ENCODE results near the gene GAGE12J. TPM values are rescaled to one million over a fixed set of nuclear protein-coding genes. Genes with fewer than 3 reads are reported as not detected.
"Not testable (repeated sequence)": the region's sequence is repeated elsewhere in the genome, so short reads cannot be mapped to it uniquely, and the experiment has no call there.

Gene GAGE12J, protein sequence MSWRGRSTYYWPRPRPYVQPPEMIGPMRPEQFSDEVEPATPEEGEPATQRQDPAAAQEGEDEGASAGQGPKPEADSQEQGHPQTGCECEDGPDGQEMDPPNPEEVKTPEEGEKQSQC
- not detected for total RNA-seq

DNA sequence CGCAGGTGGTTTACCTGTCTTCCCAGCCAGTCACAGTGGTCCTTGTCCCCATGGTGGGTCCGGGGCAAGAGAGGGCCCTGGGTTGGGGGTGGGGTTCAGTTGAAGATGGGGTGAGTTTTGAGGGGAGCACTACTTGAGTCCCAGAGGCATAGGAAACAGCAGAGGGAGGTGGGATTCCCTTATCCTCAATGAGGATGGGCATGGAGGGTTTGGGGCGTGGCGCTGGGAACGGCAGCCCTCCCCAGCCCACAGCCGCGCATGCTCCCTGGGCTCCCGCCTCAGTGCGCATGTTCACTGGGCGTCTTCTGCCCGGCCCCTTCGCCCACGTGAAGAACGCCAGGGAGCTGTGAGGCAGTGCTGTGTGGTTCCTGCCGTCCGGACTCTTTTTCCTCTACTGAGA is at the start of gene GAGE12J:
TSS of gene GAGE12J (plus strand) at position 301 of the 400 bp plus-strand sequence. CDS start 1,157 bp downstream, outside the sequence.
- intact Hi-C loops (cut with DNase I); H3K27ac ChIP-seq; DNase-seq; H3K9me3 ChIP-seq; H3K9ac ChIP-seq (ENCODE audit: low read depth in 2 of 2, low read length in 2 of 2); H3K36me3 ChIP-seq; H3K4me1 ChIP-seq; H3K4me3 ChIP-seq; H3K27me3 ChIP-seq: not testable (repeated sequence)

GRCh38 chrX:49272421-49272820 is 49.4 kb upstream of the GAGE12J start:
- peaks cover 3% of the 10 kb centered on the region for H3K4me1 ChIP-seq
- DNase-seq, result no peak

DNA sequence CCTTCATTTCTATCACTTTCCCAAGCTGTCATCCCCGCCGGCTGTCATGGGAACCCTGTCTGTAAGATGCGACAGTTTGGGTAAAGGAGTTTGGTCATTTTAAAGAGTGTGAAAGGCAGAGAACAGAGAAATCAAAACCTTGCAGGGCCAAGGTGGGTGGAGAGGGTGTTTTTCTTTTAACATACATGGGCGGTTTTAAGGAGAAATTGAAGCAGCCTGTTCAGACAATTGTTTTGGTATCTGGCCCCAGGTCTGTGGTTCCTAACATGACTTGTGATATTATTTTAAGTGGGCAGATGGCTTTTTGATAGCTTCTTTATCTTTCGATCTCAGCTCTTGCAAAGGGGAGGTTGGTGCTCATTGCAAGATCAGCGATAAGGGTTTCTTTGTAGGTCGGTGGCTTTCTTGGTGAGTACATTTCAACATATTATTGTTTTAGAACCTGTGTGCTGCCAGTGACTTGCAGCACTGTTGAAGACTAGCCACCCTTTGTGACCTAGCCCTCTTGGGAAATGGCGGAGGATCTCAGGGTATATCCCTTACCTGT is 48.6 kb upstream of the GAGE12J start:
- H3K4me3 ChIP-seq, result no peak overlapping the region
- H3K9me3 ChIP-seq, result no peaks in the 10 kb centered on the region
- no peaks in the 10 kb centered on the region for H3K36me3 ChIP-seq
- DNase-seq, result no peak
- H3K9ac ChIP-seq (ENCODE audit: low read depth in 2 of 2, low read length in 2 of 2), result no peak overlapping the region
- peaks cover 3% of the 10 kb centered on the region for H3K4me1 ChIP-seq
- no peak overlapping the region for H3K27ac ChIP-seq
- no peaks in the 10 kb centered on the region for H3K27me3 ChIP-seq
- TF ChIP-seq, protein P1, sequence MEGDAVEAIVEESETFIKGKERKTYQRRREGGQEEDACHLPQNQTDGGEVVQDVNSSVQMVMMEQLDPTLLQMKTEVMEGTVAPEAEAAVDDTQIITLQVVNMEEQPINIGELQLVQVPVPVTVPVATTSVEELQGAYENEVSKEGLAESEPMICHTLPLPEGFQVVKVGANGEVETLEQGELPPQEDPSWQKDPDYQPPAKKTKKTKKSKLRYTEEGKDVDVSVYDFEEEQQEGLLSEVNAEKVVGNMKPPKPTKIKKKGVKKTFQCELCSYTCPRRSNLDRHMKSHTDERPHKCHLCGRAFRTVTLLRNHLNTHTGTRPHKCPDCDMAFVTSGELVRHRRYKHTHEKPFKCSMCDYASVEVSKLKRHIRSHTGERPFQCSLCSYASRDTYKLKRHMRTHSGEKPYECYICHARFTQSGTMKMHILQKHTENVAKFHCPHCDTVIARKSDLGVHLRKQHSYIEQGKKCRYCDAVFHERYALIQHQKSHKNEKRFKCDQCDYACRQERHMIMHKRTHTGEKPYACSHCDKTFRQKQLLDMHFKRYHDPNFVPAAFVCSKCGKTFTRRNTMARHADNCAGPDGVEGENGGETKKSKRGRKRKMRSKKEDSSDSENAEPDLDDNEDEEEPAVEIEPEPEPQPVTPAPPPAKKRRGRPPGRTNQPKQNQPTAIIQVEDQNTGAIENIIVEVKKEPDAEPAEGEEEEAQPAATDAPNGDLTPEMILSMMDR (IDR thresholded peaks at IDR 0.05), result no peak
- intact Hi-C loops (cut with DNase I), result no loop called here

More at GRCh38 chrX:49272421-49272820, 49.4 kb upstream of the GAGE12J start:
- intact Hi-C loops (cut with DNase I), result no loop called here
- H3K27me3 ChIP-seq, result no peaks in the 10 kb centered on the region
- no peak overlapping the region for H3K9ac ChIP-seq (ENCODE audit: low read depth in 2 of 2, low read length in 2 of 2)
- no peak overlapping the region for H3K4me3 ChIP-seq
- no peak overlapping the region for H3K27ac ChIP-seq
- TF ChIP-seq, protein P1 (IDR thresholded peaks at IDR 0.05), result no peak
- H3K9me3 ChIP-seq, result no peaks in the 10 kb centered on the region
- no peaks in the 10 kb centered on the region for H3K36me3 ChIP-seq

- Histone ChIP-seq H3K9me3 (no peaks in the 10 kb centered on the region), H3K4me1 (peaks cover 3% of the 10 kb centered on the region), H3K4me3 (no peak overlapping the region), H3K9ac (ENCODE audit: low read depth in 2 of 2, low read length in 2 of 2) (no peak overlapping the region), H3K27ac (no peak overlapping the region), H3K27me3 (no peaks in the 10 kb centered on the region), H3K36me3 (no peaks in the 10 kb centered on the region)
- TF ChIP-seq, protein P1 (IDR thresholded peaks at IDR 0.05), result no peak
- intact Hi-C loops (cut with DNase I), result no loop called here
- DNase-seq, result no peak
Measured at GRCh38 chrX:49276207-49276606, 45.6 kb upstream of the GAGE12J start.

DNA sequence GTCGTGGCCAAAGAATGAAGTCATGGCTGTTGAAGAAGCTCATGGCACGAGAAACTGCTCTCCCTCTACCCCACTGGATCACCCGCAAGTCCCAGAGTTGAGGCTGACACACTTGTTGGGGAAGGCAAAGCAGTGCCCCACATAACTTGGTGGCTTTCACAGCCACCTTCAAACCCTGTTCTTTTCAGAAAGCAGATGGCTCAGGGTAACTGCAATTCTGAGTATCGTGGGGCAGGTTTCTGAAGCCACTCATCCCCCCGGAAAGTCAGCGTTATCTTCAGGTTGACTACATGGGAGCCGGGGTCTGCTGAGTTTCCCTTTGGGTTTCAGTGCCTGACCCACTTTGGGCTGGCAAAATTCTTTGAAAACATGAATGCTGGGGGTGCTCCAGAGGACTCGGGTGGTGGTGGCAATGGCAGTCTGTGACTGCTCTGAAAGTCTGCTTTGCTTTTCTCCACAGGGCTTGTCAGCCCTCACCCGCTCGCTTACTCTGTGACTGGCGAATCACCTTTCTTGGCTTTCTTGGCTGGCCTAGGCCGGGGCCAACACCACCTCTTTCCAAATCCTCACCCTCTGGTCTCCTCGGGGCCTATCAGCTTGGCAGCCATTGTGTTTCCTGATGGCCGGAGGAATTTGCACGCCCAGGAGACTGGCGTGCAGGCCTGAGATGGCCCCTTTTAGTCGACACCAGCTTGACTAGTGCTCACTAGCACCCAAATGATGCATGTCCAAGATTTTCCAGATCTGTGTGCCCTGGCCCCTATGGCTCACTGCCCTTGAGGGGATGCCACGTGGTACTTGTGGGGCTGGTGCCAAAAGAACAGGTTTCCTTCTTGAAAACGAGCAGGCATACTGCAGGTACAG is 44.9 kb upstream of the GAGE12J start:
- TF ChIP-seq, protein P1 (IDR thresholded peaks at IDR 0.05), result no peak
- no peaks in the 10 kb centered on the region for H3K36me3 ChIP-seq
- intact Hi-C loops (cut with DNase I), result no loop called here
- no peak overlapping the region for H3K9ac ChIP-seq (ENCODE audit: low read depth in 2 of 2, low read length in 2 of 2)
- no peak for DNase-seq
- no peaks in the 10 kb centered on the region for H3K27me3 ChIP-seq
- no peak overlapping the region for H3K4me3 ChIP-seq
- peaks cover 3% of the 10 kb centered on the region for H3K4me1 ChIP-seq
- H3K27ac ChIP-seq, result no peak overlapping the region
- no peaks in the 10 kb centered on the region for H3K9me3 ChIP-seq

DNA sequence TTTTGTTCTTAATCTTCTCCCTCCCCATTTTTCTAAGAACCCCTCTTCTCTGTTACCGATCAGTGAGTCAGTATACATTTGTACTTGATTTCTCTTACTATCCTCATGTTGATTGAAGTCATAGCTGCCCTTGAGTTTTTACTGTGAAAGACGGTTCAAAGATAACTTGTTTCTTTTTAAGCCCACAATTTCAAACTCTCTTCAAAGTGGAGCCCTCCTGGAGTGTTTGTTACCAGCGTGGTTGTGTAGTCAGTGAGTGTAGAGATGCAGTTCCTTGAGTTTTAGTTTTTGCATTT is 44.4 kb upstream of the GAGE12J start:
- peaks cover 3% of the 10 kb centered on the region for H3K4me1 ChIP-seq
- TF ChIP-seq, protein P1 (IDR thresholded peaks at IDR 0.05), result no peak
- intact Hi-C loops (cut with DNase I), result no loop called here
- H3K27ac ChIP-seq, result no peak overlapping the region
- no peak overlapping the region for H3K4me3 ChIP-seq
- H3K9me3 ChIP-seq, result no peaks in the 10 kb centered on the region
- no peak overlapping the region for H3K9ac ChIP-seq (ENCODE audit: low read depth in 2 of 2, low read length in 2 of 2)
- DNase-seq, result no peak
- H3K27me3 ChIP-seq, result no peaks in the 10 kb centered on the region
- no peaks in the 10 kb centered on the region for H3K36me3 ChIP-seq

All from colonic mucosa (tissue), 4 donors.